HG02678 (cell line): ENCODE measurements around the gene XRCC3.
"Not testable (repeated sequence)": the region's sequence is repeated elsewhere in the genome, so short reads cannot be mapped to it uniquely, and the experiment has no call there.

Experiments used
- ATAC-seq: cut with Tn5 transposase; IDR thresholded peaks from one replicate; pipeline ENCODE4 v1.9.1; 2021; ENCODE audit warnings: mild to moderate bottlenecking, moderate library complexity; ENCODE audit not compliant: unreplicated experiment

Gene XRCC3

DNA sequence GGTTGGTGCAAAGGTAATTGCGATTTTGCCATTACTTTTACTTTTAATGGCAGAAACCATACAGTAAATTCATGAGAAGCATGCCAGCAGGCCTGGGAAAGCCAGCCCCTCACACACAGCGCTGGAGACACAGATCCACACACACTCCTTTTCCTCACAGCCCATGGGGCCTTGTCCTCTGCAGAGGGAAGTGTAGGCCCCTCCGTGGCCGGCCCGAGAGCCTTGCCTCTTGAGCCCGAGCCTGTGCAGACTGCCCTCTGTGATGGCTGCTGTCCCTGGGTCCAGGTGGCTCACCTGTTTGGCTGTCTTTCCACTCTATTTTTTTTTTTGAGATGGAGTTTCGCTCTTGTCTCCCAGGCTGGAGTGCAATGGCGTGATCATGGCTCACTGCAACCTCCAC, 39.3 kb downstream of the XRCC3 start:
- ATAC-seq: no peak

DNA sequence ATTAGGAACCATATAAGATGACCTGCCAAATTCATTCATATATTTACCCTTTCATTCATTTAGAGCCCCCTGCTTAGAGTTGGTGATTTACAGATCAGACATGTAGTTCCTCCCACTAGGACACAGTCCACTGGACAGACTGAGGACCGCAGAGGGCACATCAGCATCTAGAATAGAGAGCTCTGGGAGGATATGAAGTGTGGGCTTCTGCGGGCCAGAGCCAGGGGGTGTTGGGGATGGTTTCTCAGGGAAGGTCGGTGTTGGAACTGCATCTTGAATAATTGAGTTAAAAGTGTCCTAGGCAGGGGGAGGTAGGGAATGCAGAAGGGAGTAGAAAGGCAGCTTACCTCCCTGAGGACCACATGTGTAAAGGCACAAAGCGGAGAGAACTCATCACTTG, 43.3 kb downstream of the XRCC3 start:
- no peak for ATAC-seq

DNA sequence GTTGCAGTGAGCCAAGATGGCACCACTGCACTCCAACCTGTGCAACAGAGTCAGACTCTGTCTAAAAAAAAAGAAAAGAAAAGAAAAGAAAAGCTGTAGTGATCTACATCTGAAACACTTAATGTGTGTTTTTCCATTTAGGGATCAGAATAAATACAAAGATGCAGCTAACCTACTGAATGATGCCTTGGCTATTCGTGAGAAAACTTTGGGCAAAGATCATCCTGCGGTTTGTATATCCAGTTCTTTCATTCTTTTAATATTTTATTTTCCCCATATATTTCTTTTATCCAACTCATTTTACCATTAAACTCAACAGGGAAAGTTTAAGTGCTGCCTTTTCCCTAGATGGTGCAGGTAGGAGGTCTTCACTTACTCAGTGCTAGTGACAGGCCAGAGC, 45.9 kb downstream of the XRCC3 start:
- no peak for ATAC-seq

DNA sequence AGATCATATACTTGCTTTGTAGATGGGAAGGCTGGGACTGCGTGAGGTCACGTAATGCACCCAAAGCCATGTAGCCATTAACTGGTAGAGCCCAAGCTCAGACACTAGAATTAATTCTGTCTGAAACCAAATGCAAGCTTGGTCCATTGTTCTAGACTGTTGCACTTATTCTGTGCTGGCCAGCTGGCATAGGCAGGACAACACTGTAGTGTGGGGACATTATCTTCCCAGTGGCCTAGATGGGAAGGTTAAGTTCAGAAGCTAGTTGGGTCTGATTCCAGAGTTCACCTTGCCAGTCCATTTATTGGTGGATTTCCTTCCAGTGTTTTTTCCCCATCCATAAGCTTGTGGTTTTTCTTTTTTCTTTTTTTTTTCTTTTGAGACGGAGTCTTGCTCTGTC, 47.1 kb downstream of the XRCC3 start:
- no peak for ATAC-seq

DNA sequence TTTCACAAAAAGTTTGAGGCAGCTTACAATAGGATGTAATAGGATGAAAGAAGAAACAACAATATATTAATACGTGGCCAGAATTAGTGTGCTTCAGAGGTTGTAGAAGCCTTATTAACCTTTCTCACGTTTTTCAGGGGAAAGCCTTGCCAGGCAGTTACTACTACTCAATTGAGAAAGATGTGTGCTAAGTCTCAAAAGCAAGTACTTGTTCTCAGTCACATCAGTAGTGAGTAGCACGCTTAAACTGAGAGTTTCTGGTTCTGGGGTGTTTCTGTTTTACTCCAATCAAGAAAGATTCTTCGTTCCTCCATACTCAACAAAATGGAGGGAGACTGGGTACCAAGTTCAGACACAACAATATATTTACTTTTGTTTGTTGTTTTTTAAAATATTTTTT, 47.6 kb downstream of the XRCC3 start:
- ATAC-seq: no peak

DNA sequence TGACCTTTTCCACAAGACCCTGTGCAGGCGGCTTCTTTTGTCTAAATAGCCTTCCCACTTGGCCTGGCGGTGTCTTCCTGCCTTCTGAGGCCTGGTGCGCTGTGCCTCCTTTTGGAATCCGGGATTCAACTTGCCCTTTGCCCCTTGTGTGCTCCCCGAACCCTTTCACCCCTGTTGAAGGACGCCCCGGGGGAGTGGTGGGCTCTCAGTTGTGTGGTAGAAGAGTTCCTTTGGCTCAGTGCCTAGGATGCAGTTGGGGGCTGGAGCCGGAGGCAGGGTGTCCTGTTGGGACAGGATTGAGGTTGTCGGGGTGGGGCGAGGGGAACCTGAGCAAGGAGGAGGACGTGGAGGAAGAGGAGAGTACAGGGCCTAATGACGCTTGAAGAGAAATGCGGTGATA, 51.7 kb downstream of the XRCC3 start:
- no peak for ATAC-seq

DNA sequence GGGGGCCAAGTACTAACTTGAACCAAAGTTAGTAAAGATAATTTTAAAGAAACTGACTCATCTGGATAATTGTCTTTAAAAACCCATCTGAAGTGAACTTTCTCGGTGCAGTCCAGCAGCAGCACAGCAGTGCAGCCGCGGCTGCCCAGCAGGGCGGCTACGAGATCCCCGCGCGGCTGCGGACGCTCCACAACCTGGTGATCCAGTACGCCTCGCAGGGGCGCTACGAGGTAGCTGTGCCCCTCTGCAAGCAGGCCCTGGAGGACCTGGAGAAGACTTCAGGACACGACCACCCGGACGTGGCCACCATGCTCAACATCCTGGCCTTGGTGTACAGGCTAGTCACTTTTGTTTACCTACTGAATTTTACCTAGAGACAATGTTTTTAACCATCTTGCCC, 52.7 kb downstream of the XRCC3 start:
- ATAC-seq: no peak

DNA sequence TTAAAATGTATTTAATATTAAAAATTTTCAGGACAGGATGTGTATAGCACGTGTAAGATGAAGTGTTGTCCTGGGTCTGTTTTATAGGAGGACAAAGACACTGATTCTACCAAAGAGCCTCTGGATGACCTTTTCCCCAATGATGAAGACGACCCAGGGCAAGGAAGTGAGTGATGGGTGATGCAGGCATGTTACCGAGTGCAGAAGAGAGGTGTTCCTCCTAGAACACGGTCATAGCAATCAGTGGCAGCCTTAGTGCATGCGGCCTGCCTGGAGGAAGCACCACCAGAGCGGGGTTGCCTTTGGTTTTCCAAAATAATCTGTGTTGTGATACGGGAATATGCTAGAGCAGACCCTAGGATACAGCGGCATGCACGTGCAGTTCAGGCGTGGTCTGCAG, 53.2 kb downstream of the XRCC3 start:
- no peak for ATAC-seq

DNA sequence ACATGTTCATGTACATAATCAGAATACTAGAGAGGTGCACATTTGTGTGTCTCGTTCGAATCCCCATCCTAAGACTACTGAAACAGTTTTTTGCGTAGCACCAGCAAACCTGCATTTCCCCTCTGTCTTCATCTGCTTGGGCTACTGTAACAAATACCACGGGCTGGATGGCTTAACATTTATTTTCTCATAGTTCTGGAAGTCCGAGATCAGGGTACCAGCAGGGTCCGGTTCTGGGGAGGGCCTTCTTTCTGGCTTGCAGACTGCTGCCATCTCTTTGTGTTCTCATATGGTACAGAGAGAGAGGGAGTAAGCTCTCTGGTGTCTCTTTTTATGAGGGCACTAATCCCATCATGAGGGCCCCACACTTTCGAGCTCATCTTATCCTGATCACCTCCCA, 55.6 kb downstream of the XRCC3 start:
- ATAC-seq: no peak

DNA sequence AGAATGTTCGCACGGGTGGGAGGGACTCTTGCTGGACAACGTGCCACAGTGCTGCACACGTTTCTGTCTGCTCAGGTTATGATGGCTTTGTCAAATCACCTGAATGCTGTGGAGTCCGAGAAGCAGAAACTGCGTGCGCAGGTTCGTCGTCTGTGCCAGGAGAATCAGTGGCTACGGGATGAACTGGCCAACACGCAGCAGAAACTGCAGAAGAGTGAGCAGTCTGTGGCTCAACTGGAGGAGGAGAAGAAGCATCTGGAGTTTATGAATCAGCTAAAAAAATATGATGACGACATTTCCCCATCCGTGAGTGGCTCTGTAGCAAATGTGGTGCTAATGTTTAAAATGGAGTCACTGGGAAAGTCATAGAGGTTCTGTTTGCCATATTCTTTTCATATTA, 57.8 kb downstream of the XRCC3 start:
- no peak for ATAC-seq

DNA sequence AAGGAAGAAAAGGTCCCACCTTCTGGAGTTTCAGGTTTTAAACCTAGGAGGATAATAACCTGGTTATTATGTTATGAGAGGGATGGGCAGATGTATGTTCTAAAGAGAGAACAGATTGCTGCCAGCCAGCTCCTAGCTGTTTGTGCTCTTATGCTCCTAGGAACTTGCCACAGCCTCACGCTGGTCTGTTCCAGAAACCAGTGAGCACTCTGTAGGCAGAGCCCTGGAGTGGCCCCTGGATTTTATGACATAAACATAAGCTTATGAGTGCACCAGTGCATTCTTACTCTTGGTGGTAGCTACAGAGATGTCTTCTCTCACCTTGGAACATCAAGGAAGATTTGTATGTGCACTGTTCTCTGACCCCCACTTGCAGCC, 58.5 kb downstream of the XRCC3 start:
- ATAC-seq: no peak

DNA sequence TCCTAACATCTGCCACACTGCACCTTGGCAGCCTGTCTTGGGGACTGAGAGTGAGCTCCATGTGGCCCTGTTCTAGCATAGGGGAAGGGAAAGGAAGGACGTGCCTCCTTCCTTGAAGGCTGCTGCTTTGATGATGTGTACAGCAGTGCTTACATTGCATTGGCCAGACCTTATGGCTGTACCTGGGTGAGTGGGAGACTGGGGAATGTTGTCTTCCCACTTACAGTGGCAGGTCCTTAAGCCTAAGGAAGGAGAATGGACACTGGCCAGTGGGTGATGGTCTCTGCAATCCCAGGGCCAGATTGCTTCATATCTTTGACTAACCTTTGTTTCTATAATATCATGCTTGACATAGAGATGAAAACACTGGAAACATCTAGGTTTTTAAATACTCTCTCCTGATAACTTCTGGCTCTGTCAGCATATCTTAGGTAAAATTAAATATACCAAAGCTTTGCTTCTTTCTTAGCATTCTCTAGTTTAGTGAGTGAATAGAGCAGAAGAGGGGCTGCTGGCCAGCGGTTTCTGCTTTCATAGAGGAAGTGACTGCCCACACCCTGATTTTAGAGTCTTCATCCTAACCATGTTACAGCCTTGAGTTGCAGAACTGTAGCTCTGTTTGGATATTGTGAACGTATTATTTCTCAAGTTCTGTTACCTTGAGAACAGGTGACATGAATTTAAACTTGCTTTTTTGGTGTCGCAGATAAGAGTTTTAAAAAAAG, 59.1 kb downstream of the XRCC3 start:
- no peak for ATAC-seq

DNA sequence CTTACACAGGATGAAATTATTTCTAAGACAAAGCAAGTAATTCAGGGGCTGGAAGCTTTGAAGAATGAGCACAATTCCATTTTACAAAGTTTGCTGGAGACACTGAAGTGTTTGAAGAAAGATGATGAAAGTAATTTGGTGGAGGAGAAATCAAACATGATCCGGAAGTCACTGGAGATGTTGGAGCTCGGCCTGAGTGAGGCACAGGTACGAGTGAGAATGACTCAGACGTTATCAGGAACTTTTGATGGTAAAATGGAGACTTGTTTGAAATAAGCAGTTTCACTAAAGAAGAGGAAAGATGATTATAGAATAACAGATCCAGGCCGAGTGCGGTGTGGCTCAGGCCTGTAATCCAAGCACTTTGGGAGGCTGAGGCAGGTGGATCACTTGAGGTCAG, 60.6 kb downstream of the XRCC3 start:
- no peak for ATAC-seq

DNA sequence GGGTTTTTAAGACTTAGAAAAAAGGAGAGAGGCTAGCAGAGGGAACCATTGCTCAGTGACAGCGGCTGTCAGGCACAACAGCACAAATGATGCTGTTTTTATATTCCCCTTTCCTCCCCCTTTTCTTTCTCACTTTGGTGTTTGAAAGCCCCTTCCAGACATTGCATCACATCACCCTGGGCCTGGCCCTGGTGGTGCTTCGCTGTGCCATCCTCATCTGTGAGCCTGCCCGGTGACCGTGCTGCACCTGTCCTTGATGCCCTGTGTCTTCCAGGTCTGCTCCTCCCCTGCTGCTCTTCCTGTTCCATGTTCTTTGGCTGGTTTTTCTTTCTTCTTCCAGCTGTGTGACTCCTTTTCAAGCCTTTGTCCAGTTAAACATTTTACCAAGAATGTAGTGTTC, 61.4 kb downstream of the XRCC3 start:
- no peak for ATAC-seq

DNA sequence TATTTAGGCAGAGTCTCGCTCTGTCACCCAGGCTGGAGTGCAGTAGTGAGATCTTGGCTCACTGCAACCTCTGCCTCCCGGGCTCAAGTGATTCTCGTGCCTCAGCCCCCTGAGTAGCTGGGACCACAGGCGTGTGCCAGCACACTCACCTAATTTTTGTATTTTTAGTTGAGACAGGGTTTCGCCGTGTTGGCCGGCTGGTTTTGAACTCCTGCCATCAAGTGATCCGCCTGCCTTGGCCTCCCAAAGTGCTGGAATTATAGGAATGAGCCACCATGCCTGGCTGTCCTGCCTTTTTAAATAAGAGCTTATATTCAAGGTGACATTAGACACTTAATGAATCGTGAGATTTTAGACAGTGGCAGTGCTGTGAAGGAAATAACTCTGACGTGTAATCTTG, 61.9 kb downstream of the XRCC3 start:
- ATAC-seq: not testable (repeated sequence)

DNA sequence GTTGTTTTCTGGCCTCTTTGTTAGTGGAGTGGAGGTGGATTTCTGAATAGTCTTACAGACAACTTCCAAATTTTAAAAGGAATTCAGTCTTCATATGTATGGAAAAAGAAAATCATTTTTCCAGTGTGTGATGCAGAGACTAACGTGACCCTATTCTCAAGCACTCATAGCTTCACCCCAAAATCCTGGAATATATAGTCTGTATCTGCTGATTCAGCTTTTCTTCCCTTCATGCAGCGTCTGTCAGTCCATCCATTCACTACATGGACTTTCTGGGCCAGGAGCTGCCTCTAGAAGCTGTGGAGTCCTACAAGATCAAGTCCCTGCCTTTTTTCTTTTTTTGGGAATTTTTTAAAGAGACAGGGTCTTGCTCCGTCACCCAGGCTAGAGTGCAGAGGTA, 62.4 kb downstream of the XRCC3 start:
- ATAC-seq: no peak

DNA sequence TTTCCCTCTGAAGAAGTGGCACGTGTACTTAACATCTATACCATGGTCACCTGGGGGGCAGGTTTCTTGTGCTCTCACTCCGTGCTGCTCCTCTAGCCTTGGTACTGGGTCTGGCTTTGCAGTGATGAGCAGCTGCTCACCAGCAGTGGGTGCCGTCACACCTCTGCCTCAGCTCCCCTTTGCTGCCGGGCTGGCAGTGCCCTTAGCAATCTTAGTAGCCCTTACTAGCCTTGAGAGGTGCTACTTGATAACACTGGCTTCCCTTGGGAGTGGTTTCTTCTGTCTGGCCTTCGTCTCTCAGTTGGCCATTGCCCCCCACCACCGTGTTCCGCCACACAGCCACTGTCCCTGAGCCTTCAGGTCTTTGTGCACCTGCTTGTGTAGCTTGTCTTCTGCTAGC, 63.7 kb downstream of the XRCC3 start:
- ATAC-seq: no peak

DNA sequence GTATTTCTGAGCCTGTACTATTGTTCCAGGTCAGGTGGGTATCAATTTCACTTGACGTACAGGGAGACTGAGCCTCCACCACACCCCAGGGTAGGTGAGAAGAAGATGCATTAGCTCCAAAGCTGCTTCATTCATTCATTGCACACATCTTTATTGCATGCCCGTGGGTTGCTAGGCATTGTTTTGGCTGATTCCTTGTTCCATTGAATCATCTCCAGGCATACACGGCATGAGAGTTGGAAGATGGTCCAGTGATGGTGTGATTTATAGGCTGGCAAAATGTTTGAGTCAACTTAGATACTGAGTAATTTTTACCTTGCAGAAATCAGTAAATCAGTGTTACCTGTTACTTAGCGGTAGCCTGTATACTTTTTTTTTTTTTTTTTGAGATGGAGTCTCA, 65.0 kb downstream of the XRCC3 start:
- no peak for ATAC-seq

DNA sequence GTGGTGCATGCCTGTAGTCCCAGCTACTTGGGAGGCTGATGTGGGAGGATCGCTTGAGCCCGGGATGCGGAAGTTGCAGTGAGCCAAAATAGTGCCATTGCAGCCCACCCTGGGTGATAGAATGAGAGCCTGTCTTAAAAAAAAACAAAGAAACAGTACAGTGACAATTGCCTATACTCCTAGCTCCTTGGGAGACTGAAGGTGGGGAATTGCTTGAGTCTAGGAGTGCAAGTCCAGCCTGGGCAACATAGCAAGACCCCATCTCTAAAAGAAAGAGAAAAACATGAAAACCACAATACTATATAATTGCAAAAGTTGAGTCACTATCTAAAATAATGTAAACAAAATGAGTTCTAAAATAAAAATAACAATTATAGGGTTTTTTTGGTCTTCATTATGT, 66.2 kb downstream of the XRCC3 start:
- ATAC-seq: no peak
